ENCODE measurements around the gene NEURL1.
"Not testable (repeated sequence)": the region's sequence is repeated elsewhere in the genome, so short reads cannot be mapped to it uniquely, and the experiment has no call there.

The NEURL1 gene

GRCh38 chr10:103495321-103495720 lies 1.8 kb downstream of the NEURL1 start:
- DNase-seq (ENCODE audit: low spot score): no peak

GRCh38 chr10:103497161-103497915 lies 3.8 kb downstream of the NEURL1 start:
- no peak for DNase-seq (ENCODE audit: low spot score)

- no peak for DNase-seq (ENCODE audit: low spot score)
Measured at GRCh38 chr10:103498936-103499638, 5.6 kb downstream of the NEURL1 start.

- no peak for DNase-seq (ENCODE audit: low spot score)
Measured at GRCh38 chr10:103499881-103500280, 6.4 kb downstream of the NEURL1 start.

GRCh38 chr10:103500481-103500880 lies 7.0 kb downstream of the NEURL1 start:
- no peak for DNase-seq (ENCODE audit: low spot score)

- no peak for DNase-seq (ENCODE audit: low spot score)
Measured at GRCh38 chr10:103501186-103501585, 7.7 kb downstream of the NEURL1 start.

GRCh38 chr10:103502849-103503660 lies 9.6 kb downstream of the NEURL1 start:
- DNase-seq (ENCODE audit: low spot score): no peak

GRCh38 chr10:103503777-103504176 lies 10.3 kb downstream of the NEURL1 start:
- DNase-seq (ENCODE audit: low spot score): not testable (repeated sequence)

GRCh38 chr10:103504181-103504783 lies 10.8 kb downstream of the NEURL1 start:
- no peak for DNase-seq (ENCODE audit: low spot score)

GRCh38 chr10:103506061-103506460 lies 12.6 kb downstream of the NEURL1 start:
- DNase-seq (ENCODE audit: low spot score): no peak

GRCh38 chr10:103507235-103508191 lies 14.0 kb downstream of the NEURL1 start:
- DNase-seq (ENCODE audit: low spot score): no peak

GRCh38 chr10:103510046-103510685 lies 16.7 kb downstream of the NEURL1 start:
- no peak for DNase-seq (ENCODE audit: low spot score)

- DNase-seq (ENCODE audit: low spot score): no peak
Measured at GRCh38 chr10:103510791-103511752, 17.6 kb downstream of the NEURL1 start.

GRCh38 chr10:103512166-103512565 lies 18.7 kb downstream of the NEURL1 start:
- DNase-seq (ENCODE audit: low spot score): no peak

- DNase-seq (ENCODE audit: low spot score): no peak
Measured at GRCh38 chr10:103512591-103513379, 19.3 kb downstream of the NEURL1 start.

GRCh38 chr10:103513380-103514060 lies 20.0 kb downstream of the NEURL1 start:
- no peak for DNase-seq (ENCODE audit: low spot score)

- no peak for DNase-seq (ENCODE audit: low spot score)
Measured at GRCh38 chr10:103514244-103514643, 20.7 kb downstream of the NEURL1 start.
